HT-29 (cell line): ENCODE results near the gene DBNDD1. TPM values are rescaled to one million over a fixed set of nuclear protein-coding genes. Genes with fewer than 3 reads are reported as not detected.
A peak's percentile ranks its signal among the peaks of the same experiment; 100 is the strongest.
"Not testable (repeated sequence)": the region's sequence is repeated elsewhere in the genome, so short reads cannot be mapped to it uniquely, and the experiment has no call there.

ENCODE experiments used
- DNase-seq: peaks from one replicate; pipeline ENCODE4 v3.0.0-alpha.2; 2015; ENCODE audit warnings: low spot score
- total RNA-seq: library from RNA; depleted of rRNA; stranded (reverse); fragments of >200 nt; shearing (Covaris generic); gene quantifications from 2 replicates; pipeline ENCODE4 v1.2.3, GENCODE V29; 2014

DBNDD1 gene
- total RNA-seq, 1 experiment from 2014 or later = 15.8 TPM

DNA sequence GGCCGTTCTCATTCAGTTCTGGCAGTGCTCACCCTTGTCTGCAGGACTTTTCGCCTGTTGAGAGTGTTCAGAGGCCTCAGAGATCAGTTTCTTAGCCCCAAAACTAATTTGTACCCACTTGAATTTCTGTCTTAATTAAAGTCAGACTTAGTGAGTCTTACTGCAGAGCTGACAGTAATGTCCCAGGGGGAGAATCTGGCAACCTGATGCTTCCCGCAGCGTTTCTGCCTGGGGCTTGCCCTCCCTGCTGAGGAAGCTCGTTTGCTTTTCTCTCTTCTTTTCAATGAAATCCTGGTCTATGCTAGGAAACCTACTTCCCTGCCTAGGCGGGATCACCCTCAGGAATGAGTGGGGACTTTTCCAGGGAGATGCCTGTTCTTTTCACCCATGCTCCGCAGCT, 25.3 kb downstream of the DBNDD1 start:
- DNase-seq = no peak

DNA sequence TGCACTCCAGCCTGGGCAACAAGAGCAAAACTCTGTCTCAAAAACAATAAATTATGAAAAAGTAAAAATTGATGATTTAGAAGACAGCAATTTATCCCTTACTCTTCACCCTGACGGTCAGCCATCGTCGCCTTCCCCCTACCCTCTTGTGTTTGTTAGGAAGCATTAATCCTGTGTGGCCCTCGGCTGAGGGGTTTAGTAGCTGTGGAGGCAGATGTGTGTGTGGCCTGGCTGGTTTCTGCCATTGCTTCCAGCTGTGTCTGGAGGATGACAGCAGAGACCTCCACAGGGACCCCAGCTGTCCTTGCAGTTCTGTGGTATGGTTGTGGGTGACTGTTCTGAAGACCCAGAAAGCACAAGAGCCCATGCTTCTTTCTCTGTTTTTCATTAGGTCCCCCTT, 25.9 kb downstream of the DBNDD1 start:
- DNase-seq = no peak

DNA sequence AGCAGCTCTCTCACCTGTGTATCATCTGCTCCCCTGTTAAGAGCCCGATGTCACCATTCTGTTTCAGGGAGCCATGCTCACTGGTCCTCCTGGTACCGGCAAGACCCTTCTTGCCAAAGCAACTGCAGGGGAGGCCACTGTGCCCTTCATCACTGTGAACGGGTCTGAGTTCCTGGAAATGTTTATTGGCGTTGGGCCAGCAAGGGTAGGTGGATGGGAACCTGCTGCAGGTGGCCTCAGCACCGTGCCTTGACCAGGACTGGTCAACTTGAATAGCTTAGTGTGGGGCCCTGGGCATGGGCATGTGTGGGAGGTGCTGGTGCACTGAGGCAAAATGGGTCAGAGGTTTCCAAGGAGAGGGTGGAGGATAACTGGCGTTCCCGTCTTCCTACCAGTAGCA, 28.5 kb downstream of the DBNDD1 start:
- DNase-seq = no peak

GRCh38 chr16:89988951-89989350, 30.3 kb downstream of the DBNDD1 start:
- DNase-seq = no peak

DNA sequence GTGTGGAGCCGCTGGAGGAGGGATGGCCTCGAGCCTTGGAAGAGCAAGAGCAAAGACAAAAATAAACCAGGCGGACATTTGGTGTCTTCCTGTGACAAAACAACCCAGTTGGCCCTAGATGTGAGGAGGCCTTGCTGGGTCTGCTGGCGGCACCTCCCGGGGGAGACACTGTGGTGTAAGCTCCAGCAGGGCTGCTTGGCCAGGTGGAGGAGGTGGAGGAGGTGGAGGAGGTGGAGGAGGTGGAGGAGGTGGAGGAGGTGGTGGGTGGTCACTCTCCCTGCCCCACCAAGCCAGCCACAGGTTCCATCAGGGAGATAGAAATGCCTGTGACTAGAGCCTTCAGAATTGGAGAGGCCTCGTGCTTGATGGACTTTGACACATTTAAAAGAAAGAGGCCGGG, 32.1 kb downstream of the DBNDD1 start:
- DNase-seq = no peak

- no peak for DNase-seq
Measured at GRCh38 chr16:89986600-89986999, 32.7 kb downstream of the DBNDD1 start.

- no peak for DNase-seq
Measured at GRCh38 chr16:89985219-89985618, 34.0 kb downstream of the DBNDD1 start.

- no peak for DNase-seq
Measured at GRCh38 chr16:89984216-89984615, 35.0 kb downstream of the DBNDD1 start.

DNA sequence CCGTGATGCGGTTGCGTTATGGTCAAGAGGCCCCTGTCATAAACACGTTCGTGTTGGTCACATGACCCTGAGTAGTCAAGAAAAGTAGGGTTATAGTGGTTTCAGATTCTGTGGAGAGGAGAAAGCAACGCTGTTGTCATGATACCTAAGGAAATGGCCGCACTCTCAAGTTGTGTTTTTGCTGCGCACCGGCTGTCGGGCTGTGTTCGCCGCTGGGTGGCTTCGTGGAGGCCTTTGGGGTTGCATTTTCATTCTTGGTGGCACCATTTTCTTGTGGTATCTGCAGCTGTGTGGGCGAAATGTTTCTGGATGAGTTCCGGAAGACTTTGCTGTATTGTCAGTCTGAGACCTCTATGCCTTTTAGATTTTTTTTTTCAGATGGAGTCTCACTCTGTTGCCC, 35.7 kb downstream of the DBNDD1 start:
- no peak for DNase-seq

- no peak for DNase-seq
Measured at GRCh38 chr16:89982318-89982717, 36.9 kb downstream of the DBNDD1 start.

- no peak for DNase-seq
Measured at GRCh38 chr16:89981414-89981813, 37.8 kb downstream of the DBNDD1 start.

DNA sequence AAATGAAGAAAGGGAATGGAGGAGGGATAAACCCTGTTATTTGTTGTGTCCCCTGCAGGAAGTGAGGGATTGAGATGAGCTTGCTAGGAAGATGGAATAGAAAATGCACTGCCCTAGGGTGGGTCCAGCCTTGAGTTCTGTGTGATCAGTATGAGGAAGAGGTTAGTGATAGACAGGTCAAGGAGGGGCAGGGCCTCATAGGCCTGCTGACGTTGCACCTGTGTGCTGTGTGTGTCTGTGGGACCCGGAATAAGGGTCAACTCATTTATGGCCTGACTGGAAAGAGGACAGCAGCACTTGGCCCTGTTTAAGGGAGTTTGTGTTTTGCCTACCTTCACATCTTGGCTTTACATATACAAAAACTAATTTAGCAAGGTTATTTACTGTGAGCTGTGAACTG, 44.4 kb downstream of the DBNDD1 start:
- peak; percentile 2 for DNase-seq

- peak; percentile 80 for DNase-seq
Measured at GRCh38 chr16:89973654-89974335, 45.5 kb downstream of the DBNDD1 start.

- DNase-seq = no peak
Measured at GRCh38 chr16:89973235-89973634, 46.0 kb downstream of the DBNDD1 start.

GRCh38 chr16:89972244-89973234, 46.7 kb downstream of the DBNDD1 start:
- DNase-seq = peak; percentile 99

DNA sequence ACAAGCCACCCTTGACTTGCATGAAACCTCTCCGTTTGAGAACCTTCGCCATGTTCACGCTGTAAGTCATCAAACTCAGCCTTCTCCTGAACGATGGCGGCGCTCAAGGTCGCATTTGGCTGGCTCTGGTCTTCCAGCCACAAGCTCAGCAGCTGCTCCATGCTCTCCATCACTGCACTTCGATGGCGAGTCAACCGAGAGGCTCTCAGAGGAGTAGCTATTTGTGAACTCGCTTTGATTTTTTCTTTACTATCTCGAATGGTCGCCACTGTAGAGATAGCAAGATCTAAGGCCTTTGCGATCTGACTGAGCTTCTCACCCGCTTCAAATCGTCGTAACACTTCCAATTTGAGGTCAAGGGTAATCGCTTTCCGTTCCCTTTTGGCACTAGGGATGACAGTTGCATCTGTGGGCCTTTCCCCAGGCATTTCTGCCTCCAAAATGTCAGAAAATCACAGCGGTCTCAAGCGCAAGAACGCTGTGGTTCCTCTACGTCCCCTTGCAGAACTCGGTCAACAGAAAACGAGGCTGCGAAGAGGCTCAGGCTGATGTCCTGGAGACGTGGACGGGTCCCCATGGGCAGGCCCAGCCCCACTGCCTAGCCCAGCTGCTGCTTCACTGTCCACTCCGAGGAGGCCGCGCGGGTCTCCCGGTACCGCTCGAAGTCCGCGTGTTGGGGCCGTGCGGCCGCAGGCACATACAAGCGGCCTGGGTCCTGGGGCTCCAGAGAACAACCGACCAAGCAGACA, 47.6 kb downstream of the DBNDD1 start:
- no peak for DNase-seq

GRCh38 chr16:89969741-89970410, 49.4 kb downstream of the DBNDD1 start:
- no peak for DNase-seq

DNA sequence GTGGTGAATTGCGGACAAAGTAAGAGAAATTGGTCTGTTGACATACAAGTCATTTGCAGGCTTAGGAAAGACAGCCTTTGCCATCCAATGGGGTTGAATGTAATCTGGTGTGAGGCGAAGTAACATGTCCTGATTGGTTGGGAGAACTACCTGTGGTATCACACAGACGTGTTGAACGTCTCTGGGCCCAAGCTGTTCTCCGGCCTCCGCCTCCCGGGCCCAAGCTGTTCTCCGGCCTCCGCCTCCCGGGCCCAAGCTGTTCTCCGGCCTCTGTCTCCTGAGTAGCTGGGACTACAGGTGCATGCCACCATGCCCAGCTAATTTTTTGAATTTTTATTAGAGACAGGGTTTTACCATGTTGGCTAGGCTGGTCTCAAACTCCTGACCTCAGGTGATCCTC, 51.2 kb downstream of the DBNDD1 start:
- DNase-seq = not testable (repeated sequence)

DNA sequence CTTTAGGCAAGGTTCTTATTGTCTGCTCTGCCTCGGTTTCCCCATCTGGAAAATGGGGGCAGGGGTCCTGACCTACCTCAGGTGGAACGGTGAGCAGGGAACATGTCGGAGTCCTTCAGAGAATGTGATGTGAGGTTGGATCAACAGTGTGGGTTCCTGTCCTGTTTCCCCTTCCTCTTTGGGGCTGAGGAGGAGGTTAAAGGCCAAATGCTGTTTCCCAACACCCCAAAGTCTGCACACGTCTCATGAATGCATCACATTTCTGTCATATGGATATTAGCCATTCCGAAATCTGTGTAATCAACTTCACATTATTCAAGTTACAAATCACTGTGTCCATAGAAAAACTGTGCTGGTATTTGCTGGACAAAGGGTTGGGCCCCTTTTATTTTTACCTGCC, 51.8 kb downstream of the DBNDD1 start:
- not testable (repeated sequence) for DNase-seq

DNA sequence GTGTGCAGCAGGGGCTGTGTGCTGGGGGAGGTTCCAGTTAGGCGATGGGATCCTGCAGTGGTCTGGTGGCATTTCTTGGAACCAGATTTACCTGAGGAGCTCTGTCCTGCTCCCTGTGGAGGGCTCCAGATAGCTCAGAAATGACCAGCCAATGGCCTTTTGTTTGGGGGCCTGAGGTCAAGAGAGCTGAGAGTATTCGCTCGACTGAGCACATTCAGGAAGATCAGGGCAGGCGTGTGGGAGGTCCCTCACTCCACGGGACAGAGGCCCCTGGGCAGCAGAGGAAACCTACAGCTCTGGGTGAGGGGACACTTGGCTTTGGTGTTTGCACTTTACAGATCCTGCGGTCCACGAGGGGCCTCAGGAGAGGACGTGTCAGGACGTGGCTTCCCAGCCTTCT, 52.5 kb downstream of the DBNDD1 start:
- no peak for DNase-seq

GRCh38 chr16:89965447-89966225, 53.6 kb downstream of the DBNDD1 start:
- no peak for DNase-seq
